ENCODE measurements around the gene PLA1A. TPM values are rescaled to one million over a fixed set of nuclear protein-coding genes. Genes with fewer than 3 reads are reported as not detected.

Gene PLA1A
- total and polyA plus RNA-seq, 10 of the 15 experiments (the other 5 are each of a cell fraction or from before 2014, with no cell fraction given), result 2.9 to 106 (median 4.8) TPM

DNA sequence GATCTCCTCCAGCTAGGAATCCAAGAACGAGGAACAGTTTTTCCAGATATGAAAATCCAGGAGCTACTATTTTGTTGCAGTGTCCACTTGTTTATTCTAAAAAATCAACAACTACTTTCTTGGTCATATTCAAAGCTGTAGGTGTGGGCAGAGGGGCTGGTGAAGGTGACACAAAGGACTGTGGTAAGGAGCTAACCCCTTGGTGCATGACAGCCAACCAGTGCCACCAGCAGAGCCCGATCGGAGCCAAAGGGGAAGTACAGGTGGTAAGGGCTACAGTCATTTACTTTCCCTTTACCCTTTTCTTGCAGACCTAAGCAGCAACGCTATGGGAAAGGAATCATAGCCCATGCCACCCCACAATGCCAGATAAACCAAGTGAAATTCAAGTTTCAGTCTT, 30.7 kb downstream of the PLA1A start (continued):
- TF ChIP-seq MYC (IDR thresholded peaks at IDR 0.05; ENCODE audit: insufficient read depth, insufficient read length, insufficient replicate concordance, low read length, severe bottlenecking) (no peak), BACH1 (IDR thresholded peaks at IDR 0.05; ENCODE audit: borderline replicate concordance) (no peak), ZNF622 (IDR thresholded peaks at IDR 0.05) (no peak), IRF3 (IDR thresholded peaks at IDR 0.05) (no peak), YY1 (IDR thresholded peaks at IDR 0.05; ENCODE audit: low read depth, low read length) (no peak), ZNF24 (IDR thresholded peaks at IDR 0.05) (no peak), NRF1 (conservative IDR thresholded peaks at IDR 0.05; ENCODE audit: low read depth, low read length) (no peak), BCL11A (IDR thresholded peaks at IDR 0.05; ENCODE audit: low read depth, low read length) (0 out of 2 replicates have a peak, but pooled peaks have one; percentile 12), RUNX3 (IDR thresholded peaks at IDR 0.05; ENCODE audit: low read length) (peak; percentile 57), PAX5 (IDR thresholded peaks at IDR 0.05; ENCODE audit: borderline replicate concordance, low read depth, low read length) (0 out of 2 replicates have a peak, but pooled peaks have one; percentile 35), FOXM1 (IDR thresholded peaks at IDR 0.05; ENCODE audit: low read depth, low read length) (no peak), ZZZ3 (IDR thresholded peaks at IDR 0.05; ENCODE audit: control insufficient read depth, insufficient read length, low read depth) (no peak), RCOR1 (conservative IDR thresholded peaks at IDR 0.05; ENCODE audit: low read depth, low read length) (no peak), CREM (IDR thresholded peaks at IDR 0.05; ENCODE audit: low read depth) (no peak), CBX3 (IDR thresholded peaks at IDR 0.05; ENCODE audit: borderline replicate concordance, low read depth) (no peak), IKZF2 (IDR thresholded peaks at IDR 0.05) (peak in 1 of 2 experiments; percentile 40; a peak in 1 of 4 replicates), RAD21 (IDR thresholded peaks at IDR 0.05; ENCODE audit: insufficient read depth, low read depth, low read length) (no peak), EZH2 (IDR thresholded peaks at IDR 0.05; ENCODE audit: borderline replicate concordance, control insufficient read depth, low read depth, low read length) (no peak), PML (IDR thresholded peaks at IDR 0.05; ENCODE audit: low read length) (no peak), CBX5 (IDR thresholded peaks at IDR 0.05; ENCODE audit: low read depth) (no peak), RELA (IDR thresholded peaks at IDR 0.05; ENCODE audit: borderline replicate concordance, partially characterized antibody) (peak; percentile 53), TAF1 (IDR thresholded peaks at IDR 0.05; ENCODE audit: borderline replicate concordance, low read depth, low read length) (no peak), TBL1XR1 (IDR thresholded peaks at IDR 0.05; ENCODE audit: low read depth, low read length) (no peak), MEF2A (IDR thresholded peaks at IDR 0.05; ENCODE audit: insufficient read depth, low read depth, low read length) (no peak), CREB1 (IDR thresholded peaks at IDR 0.05; ENCODE audit: low read depth) (no peak), CBFB (IDR thresholded peaks at IDR 0.05; ENCODE audit: low read depth) (no peak)
- TF ChIP-seq, protein P1, sequence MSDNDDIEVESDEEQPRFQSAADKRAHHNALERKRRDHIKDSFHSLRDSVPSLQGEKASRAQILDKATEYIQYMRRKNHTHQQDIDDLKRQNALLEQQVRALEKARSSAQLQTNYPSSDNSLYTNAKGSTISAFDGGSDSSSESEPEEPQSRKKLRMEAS (IDR thresholded peaks at IDR 0.05; ENCODE audit: low read depth, low read length), result no peak
- TF ChIP-seq, protein P2, sequence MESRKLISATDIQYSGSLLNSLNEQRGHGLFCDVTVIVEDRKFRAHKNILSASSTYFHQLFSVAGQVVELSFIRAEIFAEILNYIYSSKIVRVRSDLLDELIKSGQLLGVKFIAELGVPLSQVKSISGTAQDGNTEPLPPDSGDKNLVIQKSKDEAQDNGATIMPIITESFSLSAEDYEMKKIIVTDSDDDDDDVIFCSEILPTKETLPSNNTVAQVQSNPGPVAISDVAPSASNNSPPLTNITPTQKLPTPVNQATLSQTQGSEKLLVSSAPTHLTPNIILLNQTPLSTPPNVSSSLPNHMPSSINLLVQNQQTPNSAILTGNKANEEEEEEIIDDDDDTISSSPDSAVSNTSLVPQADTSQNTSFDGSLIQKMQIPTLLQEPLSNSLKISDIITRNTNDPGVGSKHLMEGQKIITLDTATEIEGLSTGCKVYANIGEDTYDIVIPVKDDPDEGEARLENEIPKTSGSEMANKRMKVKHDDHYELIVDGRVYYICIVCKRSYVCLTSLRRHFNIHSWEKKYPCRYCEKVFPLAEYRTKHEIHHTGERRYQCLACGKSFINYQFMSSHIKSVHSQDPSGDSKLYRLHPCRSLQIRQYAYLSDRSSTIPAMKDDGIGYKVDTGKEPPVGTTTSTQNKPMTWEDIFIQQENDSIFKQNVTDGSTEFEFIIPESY (IDR thresholded peaks at IDR 0.05), result no peak

Data from GM12878 (cell line).